Sigmoid colon (tissue), 7 donors: ENCODE results near the gene PRR20G. TPM values are rescaled to one million over a fixed set of nuclear protein-coding genes. Genes with fewer than 3 reads are reported as not detected.

Experiments
- DNase-seq: peaks from one replicate; pipeline ENCODE4 v3.0.0-alpha.2; 2019
- H3K27ac ChIP-seq, 4 donors: fragments of 200-600 bp; sonication (generic); one replicate each; pipeline ENCODE4 v1.5.1; 2016 to 2019; ENCODE audit warnings: mild to moderate bottlenecking in 1 of 4
- H3K27me3 ChIP-seq, 3 donors: fragments of 200-600 bp; sonication (generic); one replicate each; pipeline ENCODE4 v1.5.1; 2019; ENCODE audit warnings: mild to moderate bottlenecking in 1 of 3
- H3K36me3 ChIP-seq, 4 donors: fragments of 200-600 bp; sonication (generic); one replicate each; pipeline ENCODE4 v1.5.1; 2016 to 2019
- H3K4me1 ChIP-seq, 4 donors: fragments of 200-600 bp; sonication (generic); one replicate each; pipeline ENCODE4 v1.5.1; 2017 to 2019
- H3K4me3 ChIP-seq, 4 donors: fragments of 200-600 bp; sonication (generic); one replicate each; pipeline ENCODE4 v1.5.1; 2017 to 2019; ENCODE audit warnings: mild to moderate bottlenecking in 2 of 4, moderate library complexity in 1 of 4
- H3K9me3 ChIP-seq, 4 donors: fragments of 200-600 bp in 3 of 4; sonication (generic) in 3 of 4; one replicate each; pipeline versions ENCODE4 v1.5.1 to v1.6.1; 2013 to 2019
- CTCF ChIP-seq, 4 experiments: fragments of 450-650 bp in 3 of 4; fragments of 200-600 bp in 1 of 4; IDR thresholded peaks; one replicate each; pipeline ENCODE4 v1.5.1; 2016 to 2019; ENCODE audit warnings: antibody characterized with exemption in 4 of 4, mild to moderate bottlenecking in 3 of 4, moderate library complexity in 2 of 4
- EP300 ChIP-seq, 4 donors: sonication (generic); formaldehyde crosslinking; IDR thresholded peaks; one replicate each; pipeline ENCODE4 v1.6.1; 2017; ENCODE audit warnings: antibody characterized with exemption in 4 of 4
- POLR2A ChIP-seq, 2 donors: fragments of 450-650 bp; IDR thresholded peaks; one replicate each; pipeline ENCODE4 v1.6.1; 2016; ENCODE audit warnings: antibody characterized with exemption in 2 of 2, mild to moderate bottlenecking in 2 of 2, moderate library complexity in 2 of 2
- POLR2AphosphoS5 ChIP-seq, 4 donors: sonication (generic); formaldehyde crosslinking; IDR thresholded peaks; one replicate each; pipeline ENCODE4 v1.6.1; 2017; ENCODE audit warnings: antibody characterized with exemption in 4 of 4
- WGBS, 2 donors: extraction: QIAGEN DNeasy Blood & Tissue Kit; methylation state at CpG; one replicate each; pipeline ENCODE4 v1.1.7; 2013; 5-methylcytosine and 5-hydroxymethylcytosine counted together
- intact Hi-C: fragments of 100-400 bp; cut with DNase I; formaldehyde crosslinking; loops from one replicate; pipeline ENCODE4 v1.15.1; 2023
- polyA plus RNA-seq, 3 donors: library from polyadenylated mRNA; stranded (reverse); fragments of 200-250 nt; gene quantifications; one replicate each; pipeline ENCODE4 v1.2.3, GENCODE V29; 2013
- total RNA-seq, 4 donors: library from RNA; depleted of rRNA; stranded (reverse); fragments of >200 nt; gene quantifications; one replicate each; pipeline ENCODE4 v1.1.0, GENCODE V29; 2016
- donor health status: healthy with polysubstance abuse.
- donor health status: Bipolar disorder and iron deficiency.
- donor health status: healthy.

PRR20G gene
- total and polyA plus RNA-seq, 7 donors, result not detected

DNA sequence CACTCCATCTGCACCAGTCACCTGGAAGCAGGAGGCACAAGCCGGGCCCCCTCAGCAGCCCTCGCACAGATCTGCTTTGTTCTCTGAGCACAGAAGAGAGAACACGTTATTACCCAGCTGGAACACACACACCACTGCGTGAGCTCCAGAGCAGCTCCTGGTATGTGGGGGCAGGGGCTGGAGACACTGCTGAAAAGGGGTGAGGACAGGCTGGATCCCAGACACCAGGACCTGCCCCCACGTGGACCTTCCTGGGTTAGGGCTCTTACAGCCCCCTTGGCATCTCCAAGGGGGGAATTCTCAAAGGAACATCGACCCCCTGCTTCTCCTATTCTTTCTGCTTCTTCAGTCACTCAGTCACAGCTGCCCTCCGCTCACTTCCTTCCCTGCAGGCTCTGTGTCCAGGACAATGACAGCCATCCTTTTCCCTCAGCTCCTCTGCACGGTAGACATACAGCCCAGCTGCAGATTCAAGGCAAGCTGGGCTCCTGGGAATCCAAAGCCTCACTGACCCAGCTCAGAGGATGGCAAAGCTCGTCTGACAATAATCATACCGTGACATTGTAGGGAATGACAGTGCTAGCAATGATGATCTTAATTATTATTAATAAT is 33.7 kb downstream of the PRR20G start:
- no peak for DNase-seq
- H3K27me3 ChIP-seq, result peaks cover 0 to 4% (median 0%) of the 10 kb centered on the region in 3 donors
- H3K36me3 ChIP-seq, result no peaks in the 10 kb centered on the region
- intact Hi-C loops, result no loop called here
- TF ChIP-seq POLR2AphosphoS5 (IDR thresholded peaks at IDR 0.05) (no peak), POLR2A (IDR thresholded peaks at IDR 0.05) (no peak), EP300 (IDR thresholded peaks at IDR 0.05) (no peak), CTCF (IDR thresholded peaks at IDR 0.05) (no peak)
- no peak overlapping the region for H3K4me3 ChIP-seq
- H3K9me3 ChIP-seq, result no peaks in the 10 kb centered on the region
- no peak overlapping the region for H3K27ac ChIP-seq
- 63% methylated on average over 10 of the region's 10 CpGs for WGBS, 2 donors
- H3K4me1 ChIP-seq, result no peaks in the 10 kb centered on the region

GRCh38 chr3:127253491-127253890 is 34.4 kb downstream of the PRR20G start:
- Histone ChIP-seq H3K36me3 (no peaks in the 10 kb centered on the region), H3K27me3 (peaks cover 0 to 4% (median 0%) of the 10 kb centered on the region in 3 donors), H3K27ac (no peak overlapping the region), H3K4me3 (no peak overlapping the region), H3K4me1 (no peaks in the 10 kb centered on the region), H3K9me3 (no peaks in the 10 kb centered on the region)
- intact Hi-C loops, result no loop called here
- no peak for DNase-seq
- WGBS, 2 donors, result 86 to 91% methylated on average over 7 of the region's 7 CpGs
- TF ChIP-seq POLR2AphosphoS5 (IDR thresholded peaks at IDR 0.05) (no peak), POLR2A (IDR thresholded peaks at IDR 0.05) (no peak), EP300 (IDR thresholded peaks at IDR 0.05) (no peak), CTCF (IDR thresholded peaks at IDR 0.05) (no peak)

- TF ChIP-seq POLR2A (IDR thresholded peaks at IDR 0.05), result no peak
- no peak for TF ChIP-seq EP300 (IDR thresholded peaks at IDR 0.05)
- TF ChIP-seq CTCF (IDR thresholded peaks at IDR 0.05), result no peak
- TF ChIP-seq POLR2AphosphoS5 (IDR thresholded peaks at IDR 0.05), result no peak
- Histone ChIP-seq H3K4me3 (no peak overlapping the region), H3K4me1 (no peaks in the 10 kb centered on the region), H3K27ac (no peak overlapping the region), H3K36me3 (no peaks in the 10 kb centered on the region), H3K9me3 (no peaks in the 10 kb centered on the region), H3K27me3 (peaks cover 0 to 4% (median 0%) of the 10 kb centered on the region in 3 donors)
- intact Hi-C loops, result no loop called here
- DNase-seq, result no peak
- WGBS, 2 donors, result 12 to 57% methylated on average over 2 of the region's 2 CpGs
Observed at GRCh38 chr3:127252446-127252845, 35.4 kb downstream of the PRR20G start.

- H3K27me3 ChIP-seq, result peaks cover 0 to 4% (median 0%) of the 10 kb centered on the region in 3 donors
- TF ChIP-seq CTCF (IDR thresholded peaks at IDR 0.05) (no peak), POLR2AphosphoS5 (IDR thresholded peaks at IDR 0.05) (no peak), EP300 (IDR thresholded peaks at IDR 0.05) (no peak), POLR2A (IDR thresholded peaks at IDR 0.05) (no peak)
- H3K27ac ChIP-seq, result no peak overlapping the region
- DNase-seq, result no peak
- H3K4me3 ChIP-seq, result no peak overlapping the region
- intact Hi-C loops, result no loop called here
- H3K4me1 ChIP-seq, result no peaks in the 10 kb centered on the region
- WGBS, 2 donors, result 17 to 30% methylated on average over 1 of the region's 1 CpG
- H3K9me3 ChIP-seq, result peaks cover 0 to 10% (median 0%) of the 10 kb centered on the region in 4 donors
- H3K36me3 ChIP-seq, result no peaks in the 10 kb centered on the region
Observed at GRCh38 chr3:127250032-127250431, 37.8 kb downstream of the PRR20G start.

DNA sequence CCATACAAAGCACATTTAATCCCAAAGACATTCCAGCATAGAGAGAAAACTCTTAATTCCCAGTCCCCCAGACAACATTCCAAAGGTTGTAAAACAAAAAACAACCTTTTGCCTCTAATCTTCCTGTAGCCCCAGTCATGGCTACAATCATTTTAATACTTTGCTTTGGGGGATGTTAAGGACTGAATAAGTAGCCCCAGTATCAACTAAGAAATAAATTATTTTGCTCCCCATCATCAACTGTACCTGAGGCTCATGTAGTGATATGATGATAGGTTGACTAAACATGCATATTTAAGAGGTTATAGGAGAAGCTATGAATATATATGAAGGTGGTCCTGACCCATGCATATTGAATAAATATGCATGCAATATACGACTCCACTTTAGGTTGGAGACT is 40.6 kb downstream of the PRR20G start:
- Histone ChIP-seq H3K27ac (no peak overlapping the region), H3K4me3 (no peak overlapping the region), H3K9me3 (peaks cover 0 to 10% (median 2%) of the 10 kb centered on the region in 4 donors), H3K36me3 (no peaks in the 10 kb centered on the region), H3K27me3 (peaks cover 0 to under 1% (median 0%) of the 10 kb centered on the region in 3 donors), H3K4me1 (no peaks in the 10 kb centered on the region)
- no peak for DNase-seq
- intact Hi-C loops, result no loop called here
- TF ChIP-seq POLR2A (IDR thresholded peaks at IDR 0.05) (no peak), EP300 (IDR thresholded peaks at IDR 0.05) (no peak), POLR2AphosphoS5 (IDR thresholded peaks at IDR 0.05) (no peak), CTCF (IDR thresholded peaks at IDR 0.05) (no peak)
- WGBS, 2 donors, result 80 to 81% methylated on average over 1 of the region's 1 CpG
